IPS-18a (cell line): ENCODE data around the gene AHCY.

Source experiments
- H3K27ac ChIP-seq: one replicate; pipeline ENCODE4 v1.5.1; 2013; ENCODE audit warnings: low read length
- H3K27me3 ChIP-seq: one replicate; pipeline ENCODE4 v1.6.1; 2013; ENCODE audit warnings: mild to moderate bottlenecking, low read length; ENCODE audit not compliant: control insufficient read depth, insufficient read depth
- H3K36me3 ChIP-seq: one replicate; pipeline ENCODE4 v1.6.1; 2013; ENCODE audit warnings: low read depth, low read length; ENCODE audit not compliant: control insufficient read depth
- H3K4me1 ChIP-seq: one replicate; pipeline ENCODE4 v1.6.1; 2013; ENCODE audit warnings: low read depth, low read length; ENCODE audit not compliant: control insufficient read depth
- H3K4me3 ChIP-seq: one replicate; pipeline ENCODE4 v1.5.1; 2013; ENCODE audit warnings: low read length
- H3K9ac ChIP-seq: one replicate; pipeline ENCODE4 v1.6.1; 2013; ENCODE audit warnings: mild to moderate bottlenecking, low read length, moderate library complexity
- H3K9me3 ChIP-seq: one replicate; pipeline ENCODE4 v1.6.1; 2013; ENCODE audit warnings: low read depth, low read length; ENCODE audit not compliant: control insufficient read depth

The AHCY gene

DNA sequence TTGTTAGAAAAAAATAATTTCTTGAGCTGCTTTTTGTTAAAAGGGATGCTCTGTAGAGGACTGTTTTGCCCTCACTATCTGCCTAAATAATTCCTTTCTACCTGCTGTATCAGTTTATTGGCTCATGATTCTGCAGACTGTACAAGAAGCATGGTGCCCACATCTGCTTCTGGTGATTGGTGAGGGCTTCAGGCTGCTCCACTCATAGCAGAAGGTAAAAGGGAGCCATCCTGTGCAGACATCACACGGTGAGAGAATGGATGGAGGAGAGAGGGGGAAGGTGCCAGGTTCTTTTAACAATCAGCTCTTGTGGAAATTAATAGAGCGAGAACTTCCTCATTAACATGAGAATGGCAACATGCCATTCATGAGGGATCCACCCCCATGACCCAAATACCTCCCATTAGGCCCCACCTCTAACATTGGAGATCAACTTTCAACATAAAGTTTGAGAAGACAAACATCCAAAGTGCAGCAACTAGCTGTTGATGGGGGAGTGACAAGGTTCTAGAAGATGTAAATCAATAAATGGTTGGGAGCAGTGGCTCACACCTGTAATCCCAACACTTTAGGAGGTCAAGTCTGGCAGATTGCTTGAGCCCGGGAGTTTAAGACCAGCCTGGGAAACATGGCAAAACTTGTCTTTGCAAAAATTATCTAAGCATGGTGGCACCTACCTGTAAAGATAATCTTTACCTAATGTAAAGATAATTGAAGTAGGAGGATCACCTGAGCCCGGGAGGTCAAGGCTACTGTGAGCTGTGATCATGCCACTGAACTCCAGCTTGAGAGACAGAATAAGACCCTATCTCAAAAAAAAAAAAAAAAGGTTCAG is 15.7 kb upstream of the AHCY start:
- Histone ChIP-seq H3K27ac (no peak overlapping the region), H3K9me3 (no peaks in the 10 kb centered on the region), H3K27me3 (no peaks in the 10 kb centered on the region), H3K4me3 (peak overlapping the region; percentile 4), H3K4me1 (peaks cover 25% of the 10 kb centered on the region), H3K9ac (no peak overlapping the region), H3K36me3 (no peaks in the 10 kb centered on the region)

GRCh38 chr20:34316196-34316814 is 13.2 kb upstream of the AHCY start:
- Histone ChIP-seq H3K4me3 (no peak overlapping the region), H3K9ac (no peak overlapping the region), H3K9me3 (no peaks in the 10 kb centered on the region), H3K27me3 (peaks cover 13% of the 10 kb centered on the region), H3K4me1 (peaks cover 20% of the 10 kb centered on the region), H3K27ac (no peak overlapping the region), H3K36me3 (no peaks in the 10 kb centered on the region)

- H3K36me3 ChIP-seq = no peaks in the 10 kb centered on the region
- H3K27me3 ChIP-seq = peaks cover 13% of the 10 kb centered on the region
- H3K9me3 ChIP-seq = no peaks in the 10 kb centered on the region
- H3K4me3 ChIP-seq = no peak overlapping the region
- peaks cover 19% of the 10 kb centered on the region for H3K4me1 ChIP-seq
- H3K9ac ChIP-seq = no peak overlapping the region
- no peak overlapping the region for H3K27ac ChIP-seq
Measured at GRCh38 chr20:34315236-34315635, 12.1 kb upstream of the AHCY start.

GRCh38 chr20:34312544-34313217 is 9.5 kb upstream of the AHCY start:
- Histone ChIP-seq H3K27ac (no peak overlapping the region), H3K4me3 (peak overlapping the region; percentile 57), H3K9ac (no peak overlapping the region), H3K27me3 (peaks cover 13% of the 10 kb centered on the region), H3K9me3 (no peaks in the 10 kb centered on the region), H3K4me1 (peaks cover under 1% of the 10 kb centered on the region), H3K36me3 (no peaks in the 10 kb centered on the region)

DNA sequence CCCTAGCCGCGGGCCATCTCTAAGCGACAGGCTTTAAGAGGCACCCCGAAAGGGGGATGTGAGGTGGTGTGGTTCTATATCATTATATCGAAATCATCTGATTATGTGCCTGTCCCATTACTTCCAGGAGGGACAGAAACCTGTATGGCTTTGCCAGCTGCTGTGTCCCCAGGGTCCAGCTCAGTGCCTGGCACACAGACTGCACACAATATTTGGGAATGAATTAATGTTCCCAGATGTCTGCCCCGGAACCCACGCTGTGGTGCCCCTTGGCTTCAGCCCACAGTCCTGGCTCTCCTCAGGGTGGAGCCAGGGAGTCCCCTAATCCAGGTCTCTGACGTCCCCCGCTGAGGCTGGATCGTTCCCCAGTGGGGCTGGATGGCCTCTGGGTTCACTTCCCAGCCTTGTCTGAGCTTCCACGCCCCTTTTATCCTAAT is 8.9 kb upstream of the AHCY start:
- Histone ChIP-seq H3K9me3 (no peaks in the 10 kb centered on the region), H3K4me3 (peak overlapping the region; percentile 57), H3K27me3 (peaks cover 13% of the 10 kb centered on the region), H3K9ac (no peak overlapping the region), H3K27ac (no peak overlapping the region), H3K36me3 (no peaks in the 10 kb centered on the region), H3K4me1 (no peaks in the 10 kb centered on the region)

GRCh38 chr20:34311118-34312023 is 8.2 kb upstream of the AHCY start:
- Histone ChIP-seq H3K9ac (no peak overlapping the region), H3K27me3 (peaks cover 13% of the 10 kb centered on the region), H3K4me1 (no peaks in the 10 kb centered on the region), H3K27ac (no peak overlapping the region), H3K36me3 (no peaks in the 10 kb centered on the region), H3K4me3 (peak overlapping the region; percentile 57), H3K9me3 (no peaks in the 10 kb centered on the region)

DNA sequence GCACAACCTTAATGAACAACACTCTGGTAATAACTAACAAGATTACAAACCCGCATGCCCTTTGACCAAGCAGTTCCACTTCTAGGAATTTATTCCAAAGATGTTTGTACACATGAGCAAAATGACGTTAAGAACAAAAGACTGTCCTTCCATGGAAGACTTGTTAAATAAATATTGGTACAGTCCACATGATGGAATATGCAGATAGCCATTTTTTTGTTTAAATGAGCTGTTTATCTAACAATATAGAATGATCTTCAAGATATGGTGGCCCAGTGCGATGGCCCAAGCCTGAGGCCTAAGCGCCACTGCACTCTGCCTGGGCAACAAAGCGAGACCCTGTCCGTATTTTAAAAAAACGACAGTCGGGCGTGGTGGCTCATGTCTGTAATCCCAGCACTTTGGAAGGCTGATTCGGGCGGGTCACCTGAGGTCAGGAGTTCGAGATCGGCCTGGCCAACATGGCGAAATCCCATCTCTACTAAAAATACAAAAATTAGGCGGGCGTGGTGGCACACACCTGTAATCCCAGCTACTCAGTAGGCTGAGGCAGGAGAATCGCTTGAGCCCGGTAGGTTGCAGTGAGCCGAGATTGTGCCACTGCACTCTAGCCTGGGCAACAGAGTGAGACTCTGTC is 7.4 kb upstream of the AHCY start:
- Histone ChIP-seq H3K9ac (no peak overlapping the region), H3K27me3 (peaks cover 13% of the 10 kb centered on the region), H3K36me3 (no peaks in the 10 kb centered on the region), H3K4me1 (no peaks in the 10 kb centered on the region), H3K4me3 (no peak overlapping the region), H3K27ac (no peak overlapping the region), H3K9me3 (no peaks in the 10 kb centered on the region)

DNA sequence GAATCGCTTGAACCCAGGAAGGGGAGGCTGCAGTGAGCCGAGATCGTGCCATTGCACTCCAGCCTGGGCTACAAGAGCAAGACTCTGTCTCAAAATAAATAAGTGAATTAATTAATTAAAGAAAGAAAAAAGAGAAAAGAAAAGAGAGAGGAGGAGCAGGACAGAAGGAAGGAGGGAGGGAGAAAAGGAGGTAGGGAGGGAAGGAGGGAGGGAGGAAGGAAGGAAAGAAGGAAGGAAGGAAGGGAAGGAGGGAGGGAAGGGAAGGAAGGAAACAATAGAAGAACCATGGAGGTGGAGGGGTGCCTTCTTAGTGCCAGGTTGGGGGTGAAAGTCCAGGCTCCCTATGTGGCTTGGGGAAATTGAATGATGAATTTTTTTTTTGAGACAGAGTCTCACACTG is 6.5 kb upstream of the AHCY start:
- H3K27ac ChIP-seq = no peak overlapping the region
- no peaks in the 10 kb centered on the region for H3K4me1 ChIP-seq
- H3K36me3 ChIP-seq = no peaks in the 10 kb centered on the region

DNA sequence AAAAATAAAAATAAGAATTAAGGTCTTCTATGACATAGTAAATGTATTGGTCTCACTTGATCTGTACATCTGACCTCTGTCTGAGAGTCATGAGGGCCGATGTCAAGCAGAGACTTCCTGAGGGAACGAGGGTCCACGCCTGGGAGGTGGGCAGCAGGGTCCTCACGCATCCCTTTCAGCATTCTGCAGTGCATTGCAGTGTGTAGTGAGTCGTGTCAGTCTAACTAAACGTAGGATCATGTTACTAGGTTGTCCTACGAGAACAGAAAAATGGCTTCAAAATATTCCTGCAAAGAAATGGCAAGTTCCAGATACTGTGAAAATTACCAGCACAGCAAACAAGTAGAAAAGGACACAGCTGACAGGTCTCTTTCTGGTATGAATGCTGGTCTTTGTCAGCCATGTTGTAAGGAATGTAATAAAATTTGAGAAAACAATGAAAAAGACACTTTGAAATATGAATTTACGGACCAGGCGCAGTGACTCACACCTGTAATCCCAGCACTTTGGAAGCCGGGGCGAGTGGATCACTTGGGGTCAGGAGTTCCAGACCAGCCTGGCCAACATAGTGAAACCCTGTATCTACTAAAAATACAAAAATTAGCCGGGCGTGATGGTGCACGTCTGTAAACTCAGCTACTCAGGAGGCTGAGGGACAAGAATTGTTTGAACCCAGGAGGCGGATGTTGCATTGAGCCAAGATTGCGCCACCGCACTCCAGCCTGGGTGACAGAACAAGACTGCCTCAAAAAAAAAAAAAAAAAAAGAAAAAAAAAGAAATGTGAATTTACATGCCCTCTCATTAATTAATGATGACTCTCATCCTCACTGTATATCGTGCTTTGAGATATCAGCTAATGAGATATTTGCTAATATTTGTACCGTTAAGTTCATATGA is 2.4 kb upstream of the AHCY start:
- H3K4me3 ChIP-seq = no peak overlapping the region
- H3K9me3 ChIP-seq = no peaks in the 10 kb centered on the region
- peaks cover 2% of the 10 kb centered on the region for H3K4me1 ChIP-seq
- H3K36me3 ChIP-seq = peaks cover 3% of the 10 kb centered on the region
- no peaks in the 10 kb centered on the region for H3K27me3 ChIP-seq
- H3K27ac ChIP-seq = no peak overlapping the region
- no peak overlapping the region for H3K9ac ChIP-seq

More for the DNA sequence above, 6.5 kb upstream of the AHCY start:
- no peak overlapping the region for H3K4me3 ChIP-seq
- H3K27me3 ChIP-seq = peaks cover 13% of the 10 kb centered on the region
- H3K9me3 ChIP-seq = no peaks in the 10 kb centered on the region
- H3K9ac ChIP-seq = no peak overlapping the region

DNA sequence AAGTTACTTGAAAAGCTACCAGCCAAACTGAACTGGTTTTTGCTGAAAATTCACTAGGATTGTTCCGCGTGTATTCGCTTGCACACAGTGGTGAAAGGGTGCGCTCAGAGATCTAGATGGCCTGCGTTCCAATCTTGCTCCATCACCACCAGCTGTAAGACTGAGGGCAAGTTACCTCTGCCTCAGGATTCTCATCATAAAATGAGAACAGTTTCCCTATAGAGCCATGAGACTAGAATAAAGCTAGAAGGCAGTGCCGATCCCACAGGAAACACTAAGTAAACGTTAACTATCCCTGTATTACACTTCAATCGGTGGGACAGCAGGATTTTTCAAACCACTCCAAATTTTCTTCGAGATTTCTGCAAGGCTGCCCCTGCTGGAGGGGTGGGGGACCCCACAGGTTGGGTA is 838 bp downstream of the AHCY start:
- H3K9me3 ChIP-seq = no peaks in the 10 kb centered on the region
- H3K4me1 ChIP-seq = peaks cover 5% of the 10 kb centered on the region
- H3K4me3 ChIP-seq = peak overlapping the region; percentile 68
- H3K9ac ChIP-seq = peak overlapping the region; percentile 62
- no peak overlapping the region for H3K27ac ChIP-seq
- no peaks in the 10 kb centered on the region for H3K27me3 ChIP-seq
- H3K36me3 ChIP-seq = peaks cover 4% of the 10 kb centered on the region
